Fibroblast of lung (primary cell): Measurements from ENCODE around the gene ST8SIA4.

ENCODE experiments used
- CTCF ChIP-seq, 2 donors: IDR thresholded peaks in 1 of 2; conservative IDR thresholded peaks in 1 of 2; 1 replicate in 1 of 2; 2 replicates in 1 of 2; pipeline ENCODE4 v1.5.1; 2011 to 2012; ENCODE audit warnings: low read length in 2 of 2, control low read depth in 1 of 2, inconsistent platforms in 1 of 2, low read depth in 1 of 2, mild to moderate bottlenecking in 1 of 2
- EZH2 ChIP-seq: IDR thresholded peaks from 2 replicates; pipeline ENCODE4 v1.5.1; 2012; ENCODE audit warnings: low read length, control low read depth, mild to moderate bottlenecking; ENCODE audit errors: missing control alignments

GRCh38 chr5:100761192-100761591 lies 141.9 kb downstream of the ST8SIA4 start:
- no peak for TF ChIP-seq EZH2
- no peak for TF ChIP-seq CTCF (conservative IDR thresholded peaks at IDR 0.05 in 1 of 2, IDR thresholded peaks at IDR 0.05 in 1 of 2; ENCODE audit: low read depth in 1 of 2, low read length in 2 of 2)
